Measurements from ENCODE around the gene GMEB1.
"Not testable (repeated sequence)": the region's sequence is repeated elsewhere in the genome, so short reads cannot be mapped to it uniquely, and the experiment has no call there.

The GMEB1 gene

GRCh38 chr1:28736450-28737306 is 68.1 kb downstream of the GMEB1 start, which contains the start of gene YTHDF2:
Gene YTHDF2, plus strand, starts transcription at chr1:28736940. Its CDS starts 181 bp downstream, at chr1:28737121.
- Histone ChIP-seq H3K4me3 (peak within 1 kb of the TSS; percentile 99), H3K27ac (peak within 1 kb of the TSS; percentile 95), H3K9me3 (ENCODE audit: low read depth, low read length) (no peaks in the 10 kb centered on the region), H3K9ac (ENCODE audit: insufficient read length) (peak within 1 kb of the TSS; percentile 99), H3K36me3 (ENCODE audit: insufficient read depth, low read length) (peaks cover 41% of the 10 kb centered on the region)
- DNase-seq (ENCODE audit: low read depth, low spot score), result peak; percentile 75
- peak; percentile 79 for TF ChIP-seq POLR2AphosphoS5 (IDR thresholded peaks at IDR 0.05; ENCODE audit: borderline replicate concordance, low read depth, low read length)
- TF ChIP-seq EZH2 (IDR thresholded peaks at IDR 0.05), result no peak
- TF ChIP-seq FOXP2 (optimal IDR thresholded peaks at IDR 0.05; ENCODE audit: control extremely low read depth, extremely low read length, insufficient read depth), result peak; percentile 8

- peaks cover 49% of the 10 kb centered on the region for H3K36me3 ChIP-seq (ENCODE audit: insufficient read depth, low read length)
- H3K27ac ChIP-seq, result peak overlapping the region; percentile 95
- peak overlapping the region; percentile 99 for H3K4me3 ChIP-seq
- H3K9me3 ChIP-seq (ENCODE audit: low read depth, low read length), result no peaks in the 10 kb centered on the region
- H3K9ac ChIP-seq (ENCODE audit: insufficient read length), result peak overlapping the region; percentile 99
- TF ChIP-seq POLR2AphosphoS5 (IDR thresholded peaks at IDR 0.05; ENCODE audit: borderline replicate concordance, low read depth, low read length), result no peak
- DNase-seq (ENCODE audit: low read depth, low spot score), result no peak
Measured at GRCh38 chr1:28737307-28738132, 68.9 kb downstream of the GMEB1 start.

GRCh38 chr1:28740118-28740517 is 71.5 kb downstream of the GMEB1 start:
- no peaks in the 10 kb centered on the region for H3K9me3 ChIP-seq (ENCODE audit: low read depth, low read length)
- peak overlapping the region; percentile 48 for H3K9ac ChIP-seq (ENCODE audit: insufficient read length)
- DNase-seq (ENCODE audit: low read depth, low spot score), result no peak
- TF ChIP-seq FOXP2 (optimal IDR thresholded peaks at IDR 0.05; ENCODE audit: control extremely low read depth, extremely low read length, insufficient read depth) (no peak), EZH2 (IDR thresholded peaks at IDR 0.05) (no peak), POLR2AphosphoS5 (IDR thresholded peaks at IDR 0.05; ENCODE audit: borderline replicate concordance, low read depth, low read length) (no peak)
- peaks cover 75% of the 10 kb centered on the region for H3K36me3 ChIP-seq (ENCODE audit: insufficient read depth, low read length)
- H3K4me3 ChIP-seq, result peak overlapping the region; percentile 99; the same call in 1 of the 2 replicates
- H3K27ac ChIP-seq, result no peak overlapping the region

GRCh38 chr1:28744184-28744583 is 75.6 kb downstream of the GMEB1 start:
- H3K9ac ChIP-seq (ENCODE audit: insufficient read length), result no peak overlapping the region
- peaks cover 98% of the 10 kb centered on the region for H3K36me3 ChIP-seq (ENCODE audit: insufficient read depth, low read length)
- H3K27ac ChIP-seq, result no peak overlapping the region
- no peak for DNase-seq (ENCODE audit: low read depth, low spot score)
- no peaks in the 10 kb centered on the region for H3K9me3 ChIP-seq (ENCODE audit: low read depth, low read length)
- TF ChIP-seq FOXP2 (optimal IDR thresholded peaks at IDR 0.05; ENCODE audit: control extremely low read depth, extremely low read length, insufficient read depth) (no peak), POLR2AphosphoS5 (IDR thresholded peaks at IDR 0.05; ENCODE audit: borderline replicate concordance, low read depth, low read length) (no peak), EZH2 (IDR thresholded peaks at IDR 0.05) (no peak)
- no peak overlapping the region for H3K4me3 ChIP-seq

- H3K9ac ChIP-seq (ENCODE audit: insufficient read length), result no peak overlapping the region
- no peak overlapping the region for H3K27ac ChIP-seq
- no peaks in the 10 kb centered on the region for H3K9me3 ChIP-seq (ENCODE audit: low read depth, low read length)
- no peak overlapping the region for H3K4me3 ChIP-seq
- TF ChIP-seq EZH2 (IDR thresholded peaks at IDR 0.05) (no peak), FOXP2 (optimal IDR thresholded peaks at IDR 0.05; ENCODE audit: control extremely low read depth, extremely low read length, insufficient read depth) (no peak), POLR2AphosphoS5 (IDR thresholded peaks at IDR 0.05; ENCODE audit: borderline replicate concordance, low read depth, low read length) (no peak)
- peaks cover 95% of the 10 kb centered on the region for H3K36me3 ChIP-seq (ENCODE audit: insufficient read depth, low read length)
- DNase-seq (ENCODE audit: low read depth, low spot score), result no peak
Measured at GRCh38 chr1:28745653-28746173, 77.1 kb downstream of the GMEB1 start.

- Histone ChIP-seq H3K9me3 (ENCODE audit: low read depth, low read length) (no peaks in the 10 kb centered on the region), H3K36me3 (ENCODE audit: insufficient read depth, low read length) (peaks cover 87% of the 10 kb centered on the region), H3K27ac (no peak overlapping the region)
Measured at GRCh38 chr1:28750330-28750729, 81.7 kb downstream of the GMEB1 start.

GRCh38 chr1:28750771-28751294 is 82.2 kb downstream of the GMEB1 start:
- peaks cover 88% of the 10 kb centered on the region for H3K36me3 ChIP-seq (ENCODE audit: insufficient read depth, low read length)

More at GRCh38 chr1:28750330-28750729, 81.7 kb downstream of the GMEB1 start:
- TF ChIP-seq POLR2AphosphoS5 (IDR thresholded peaks at IDR 0.05; ENCODE audit: borderline replicate concordance, low read depth, low read length) (no peak), FOXP2 (optimal IDR thresholded peaks at IDR 0.05; ENCODE audit: control extremely low read depth, extremely low read length, insufficient read depth) (no peak), EZH2 (IDR thresholded peaks at IDR 0.05) (no peak)
- DNase-seq (ENCODE audit: low read depth, low spot score), result no peak
- Histone ChIP-seq H3K4me3 (no peak overlapping the region), H3K9ac (ENCODE audit: insufficient read length) (no peak overlapping the region)

More at GRCh38 chr1:28750771-28751294, 82.2 kb downstream of the GMEB1 start:
- DNase-seq (ENCODE audit: low read depth, low spot score); H3K9me3 ChIP-seq (ENCODE audit: low read depth, low read length); H3K27ac ChIP-seq; H3K9ac ChIP-seq (ENCODE audit: insufficient read length); H3K4me3 ChIP-seq: not testable (repeated sequence)

Data from SK-N-MC (cell line).